Adrenal gland (tissue), 5 donors: ENCODE results near the gene RALGDS.

Source experiments
- CTCF ChIP-seq, 6 experiments: fragments of 450-650 bp in 4 of 6; fragments of 200-600 bp in 2 of 6; sonication (generic) in 1 of 6; IDR thresholded peaks; 1 replicate in 5 of 6; 2 replicates in 1 of 6; pipeline versions ENCODE4 v1.5.1 to v1.8.0; 2016 to 2021; ENCODE audit warnings: antibody characterized with exemption in 6 of 6, mild to moderate bottlenecking in 2 of 6, moderate library complexity in 1 of 6
- POLR2A ChIP-seq, 2 donors: fragments of 450-650 bp; IDR thresholded peaks; one replicate each; pipeline ENCODE4 v1.6.1; 2017; ENCODE audit warnings: antibody characterized with exemption in 2 of 2, mild to moderate bottlenecking in 2 of 2, moderate library complexity in 1 of 2
- donor health status: DM: no; HTN: no; CAD: no.

DNA sequence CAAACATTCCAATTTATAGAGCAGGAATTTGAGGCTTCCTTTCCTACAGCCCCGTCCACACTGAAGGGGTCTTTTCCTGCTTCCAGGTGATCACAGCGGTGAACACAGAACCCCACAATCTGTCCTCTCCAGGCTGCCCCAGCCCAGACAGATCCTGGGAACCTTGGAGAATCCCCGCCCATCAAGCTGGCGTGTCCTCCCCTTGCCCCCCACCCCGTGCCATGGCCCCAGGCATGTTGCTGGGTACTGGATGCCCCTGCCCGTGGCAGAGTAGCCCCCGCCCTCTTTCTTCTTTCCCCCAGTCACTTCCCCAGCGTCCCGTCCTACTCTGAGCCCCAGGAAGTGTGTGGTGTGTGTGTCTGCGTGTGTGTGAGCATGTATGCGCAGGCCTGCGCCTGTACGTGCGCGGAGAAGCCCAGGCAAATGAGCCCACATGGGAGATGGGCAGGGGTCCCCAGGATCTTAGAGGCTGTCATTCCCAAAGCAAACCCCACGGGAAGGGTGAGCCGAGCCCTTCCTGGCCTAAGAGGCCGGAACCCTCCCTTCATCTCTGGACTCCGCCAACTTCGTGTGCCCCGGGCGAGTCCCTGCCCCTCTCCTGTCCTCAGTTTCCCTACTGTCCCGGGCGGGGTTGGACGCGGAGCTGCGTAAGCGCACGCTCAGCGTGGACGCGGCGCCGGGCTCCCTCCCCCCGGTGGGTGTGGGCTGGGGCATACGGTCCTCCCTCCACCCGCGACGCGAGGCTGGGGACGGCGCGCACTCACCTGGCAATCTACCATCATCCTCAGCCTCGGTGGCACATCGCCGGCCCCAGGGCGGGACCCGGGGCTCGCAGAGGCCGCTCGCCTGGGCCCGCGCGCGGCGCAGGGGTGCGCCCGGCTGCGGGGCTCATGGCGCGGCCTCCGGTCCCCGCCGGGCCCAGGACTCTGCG lies 27.4 kb upstream of the RALGDS start:
- TF ChIP-seq CTCF (IDR thresholded peaks at IDR 0.05) (no peak), POLR2A (IDR thresholded peaks at IDR 0.05) (peak; percentile 52 to 58)
